Duodenal mucosa (tissue), 2 donors: ENCODE measurements around the gene PTPRN2.

Experiments used
- H3K27ac ChIP-seq: one replicate; pipeline ENCODE4 v1.7.0; 2013; ENCODE audit warnings: low read depth, low read length
- H3K27me3 ChIP-seq, 2 donors: one replicate each; pipeline ENCODE4 v1.7.0; 2013; ENCODE audit warnings: low read length in 2 of 2, control low read depth in 1 of 2; ENCODE audit not compliant: insufficient read depth in 2 of 2, control insufficient read depth in 1 of 2
- H3K36me3 ChIP-seq, 2 donors: one replicate each; pipeline ENCODE4 v1.7.0; 2013; ENCODE audit warnings: low read length in 2 of 2, control low read depth in 1 of 2; ENCODE audit not compliant: insufficient read depth in 2 of 2, control insufficient read depth in 1 of 2
- H3K4me1 ChIP-seq, 2 donors: one replicate each; pipeline ENCODE4 v1.7.0; 2013; ENCODE audit warnings: low read length in 2 of 2, control low read depth in 1 of 2; ENCODE audit not compliant: insufficient read depth in 2 of 2, control insufficient read depth in 1 of 2
- H3K4me3 ChIP-seq, 2 donors: one replicate each; pipeline ENCODE4 v1.7.0; 2013; ENCODE audit warnings: low read length in 2 of 2, low read depth in 1 of 2
- H3K9ac ChIP-seq, 2 donors: one replicate each; pipeline ENCODE4 v1.7.0; 2013; ENCODE audit warnings: low read length in 2 of 2, low read depth in 1 of 2
- H3K9me3 ChIP-seq, 2 donors: one replicate each; pipeline ENCODE4 v1.7.0; 2013; ENCODE audit warnings: low read length in 2 of 2, control low read depth in 1 of 2; ENCODE audit not compliant: control insufficient read depth in 1 of 2

Gene PTPRN2

GRCh38 chr7:157684157-157684908, 903.3 kb downstream of the PTPRN2 start:
- peaks cover 62 to 67% of the 10 kb centered on the region in 2 donors for H3K27me3 ChIP-seq
- no peak overlapping the region for H3K27ac ChIP-seq
- peaks cover 0 to 1% of the 10 kb centered on the region in 2 donors for H3K4me1 ChIP-seq
- no peak overlapping the region for H3K4me3 ChIP-seq
- no peaks in the 10 kb centered on the region for H3K36me3 ChIP-seq
- no peaks in the 10 kb centered on the region for H3K9me3 ChIP-seq
- no peak overlapping the region for H3K9ac ChIP-seq

GRCh38 chr7:157683747-157684156, 903.9 kb downstream of the PTPRN2 start:
- Histone ChIP-seq H3K27ac (no peak overlapping the region), H3K4me1 (no peaks in the 10 kb centered on the region), H3K4me3 (no peak overlapping the region), H3K27me3 (peaks cover 59 to 64% of the 10 kb centered on the region in 2 donors), H3K9me3 (no peaks in the 10 kb centered on the region), H3K36me3 (no peaks in the 10 kb centered on the region), H3K9ac (no peak overlapping the region)

GRCh38 chr7:157682946-157683746, 904.5 kb downstream of the PTPRN2 start:
- H3K27me3 ChIP-seq: peaks cover 61% of the 10 kb centered on the region in 2 donors

GRCh38 chr7:157682064-157682945, 905.3 kb downstream of the PTPRN2 start:
- no peak overlapping the region for H3K4me3 ChIP-seq
- no peaks in the 10 kb centered on the region for H3K36me3 ChIP-seq
- H3K27me3 ChIP-seq: peaks cover 55 to 56% of the 10 kb centered on the region in 2 donors

More at GRCh38 chr7:157682946-157683746, 904.5 kb downstream of the PTPRN2 start:
- H3K27ac ChIP-seq: no peak overlapping the region
- no peaks in the 10 kb centered on the region for H3K9me3 ChIP-seq
- H3K9ac ChIP-seq: no peak overlapping the region
- no peak overlapping the region for H3K4me3 ChIP-seq
- H3K36me3 ChIP-seq: no peaks in the 10 kb centered on the region
- no peaks in the 10 kb centered on the region for H3K4me1 ChIP-seq

GRCh38 chr7:157679607-157680006, 908.0 kb downstream of the PTPRN2 start:
- Histone ChIP-seq H3K27ac (no peak overlapping the region), H3K36me3 (no peaks in the 10 kb centered on the region), H3K9me3 (no peaks in the 10 kb centered on the region), H3K4me1 (peaks cover 0 to 8% of the 10 kb centered on the region in 2 donors), H3K27me3 (peaks cover 36 to 37% of the 10 kb centered on the region in 2 donors), H3K9ac (no peak overlapping the region), H3K4me3 (no peak overlapping the region)

More at GRCh38 chr7:157682064-157682945, 905.3 kb downstream of the PTPRN2 start:
- H3K4me1 ChIP-seq: no peaks in the 10 kb centered on the region
- no peak overlapping the region for H3K27ac ChIP-seq
- H3K9me3 ChIP-seq: no peaks in the 10 kb centered on the region
- H3K9ac ChIP-seq: no peak overlapping the region

- H3K4me1 ChIP-seq: peaks cover 0 to 8% of the 10 kb centered on the region in 2 donors
- no peak overlapping the region for H3K9ac ChIP-seq
- H3K27me3 ChIP-seq: peaks cover 30 to 31% of the 10 kb centered on the region in 2 donors
- no peak overlapping the region for H3K4me3 ChIP-seq
- H3K36me3 ChIP-seq: no peaks in the 10 kb centered on the region
- H3K27ac ChIP-seq: no peak overlapping the region
- no peaks in the 10 kb centered on the region for H3K9me3 ChIP-seq
Observed at GRCh38 chr7:157678501-157678900, 909.1 kb downstream of the PTPRN2 start.

GRCh38 chr7:157676456-157677255, 911.0 kb downstream of the PTPRN2 start:
- Histone ChIP-seq H3K4me3 (peak overlapping the region in 1 of 2 donors; percentile 32), H3K9ac (no peak overlapping the region), H3K9me3 (no peaks in the 10 kb centered on the region), H3K27ac (no peak overlapping the region), H3K4me1 (peaks cover 0 to 8% of the 10 kb centered on the region in 2 donors), H3K36me3 (no peaks in the 10 kb centered on the region), H3K27me3 (peaks cover 13 to 15% of the 10 kb centered on the region in 2 donors)

GRCh38 chr7:157676001-157676400, 911.6 kb downstream of the PTPRN2 start:
- H3K27me3 ChIP-seq: peaks cover 9 to 11% of the 10 kb centered on the region in 2 donors
- H3K4me3 ChIP-seq: peak overlapping the region in 1 of 2 donors; percentile 32
- H3K9ac ChIP-seq: no peak overlapping the region
- no peaks in the 10 kb centered on the region for H3K36me3 ChIP-seq
- no peaks in the 10 kb centered on the region for H3K9me3 ChIP-seq
- peaks cover 0 to 8% of the 10 kb centered on the region in 2 donors for H3K4me1 ChIP-seq
- no peak overlapping the region for H3K27ac ChIP-seq

GRCh38 chr7:157675427-157675927, 912.1 kb downstream of the PTPRN2 start:
- no peaks in the 10 kb centered on the region for H3K36me3 ChIP-seq
- H3K27me3 ChIP-seq: peaks cover 8 to 11% of the 10 kb centered on the region in 2 donors

More at GRCh38 chr7:157675427-157675927, 912.1 kb downstream of the PTPRN2 start:
- Histone ChIP-seq H3K9me3 (no peaks in the 10 kb centered on the region), H3K4me1 (peaks cover 0 to 8% of the 10 kb centered on the region in 2 donors), H3K4me3 (no peak overlapping the region), H3K27ac (no peak overlapping the region), H3K9ac (no peak overlapping the region)
